AG20443 (cell line): Measurements from ENCODE around the gene RHPN2.
"Not testable (repeated sequence)": the region's sequence is repeated elsewhere in the genome, so short reads cannot be mapped to it uniquely, and the experiment has no call there.

Experiments
- DNase-seq: peaks from one replicate; pipeline ENCODE4 v3.0.0; 2012; ENCODE audit warnings: low spot score, mixed read lengths

RHPN2 gene

DNA sequence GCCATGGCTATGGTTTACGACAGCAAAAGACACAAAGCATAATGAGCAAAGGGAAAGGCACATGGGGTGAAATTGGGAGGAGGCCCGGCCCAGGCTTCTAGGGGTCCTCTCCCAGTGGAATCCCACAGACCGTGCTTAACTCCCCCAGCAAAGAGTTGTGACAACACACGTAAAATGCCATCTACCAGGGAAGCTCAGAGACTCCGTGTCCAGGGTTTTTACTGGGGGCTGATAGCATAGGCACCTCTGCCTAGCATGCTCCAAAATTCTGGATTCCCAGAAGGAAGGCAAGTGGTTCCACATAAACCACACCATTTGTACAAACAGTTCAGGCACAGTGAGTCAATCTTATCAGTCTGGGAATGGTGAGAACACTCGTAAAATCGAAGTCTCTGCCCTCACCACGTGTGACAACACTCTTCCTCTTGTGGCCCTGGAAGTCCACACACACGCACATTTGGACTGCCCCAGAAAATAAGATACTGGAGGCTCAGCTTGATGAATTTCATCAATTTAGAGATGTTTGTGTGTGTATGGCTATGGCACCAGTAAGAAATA lies 34.9 kb downstream of the RHPN2 start:
- no peak for DNase-seq

DNA sequence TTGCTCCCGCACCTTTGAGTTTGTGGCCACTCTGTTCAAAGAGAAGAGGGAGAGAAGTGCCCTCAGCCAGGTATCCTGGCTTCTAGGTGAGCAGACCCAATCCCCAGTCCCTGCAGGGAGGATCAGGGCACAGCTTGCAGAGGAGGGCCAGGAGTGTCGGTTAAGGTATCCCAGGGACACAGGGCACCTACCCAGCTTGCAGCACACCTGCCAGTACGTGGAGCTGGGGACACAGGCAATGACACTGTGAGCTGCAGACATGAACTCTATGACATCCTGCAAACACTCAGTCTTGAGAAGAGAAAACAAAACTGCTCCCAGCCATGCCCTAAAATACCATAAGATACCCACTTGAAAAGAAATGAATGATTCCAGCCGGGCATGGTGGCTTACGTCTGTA lies 38.1 kb downstream of the RHPN2 start:
- DNase-seq, result not testable (repeated sequence)

DNA sequence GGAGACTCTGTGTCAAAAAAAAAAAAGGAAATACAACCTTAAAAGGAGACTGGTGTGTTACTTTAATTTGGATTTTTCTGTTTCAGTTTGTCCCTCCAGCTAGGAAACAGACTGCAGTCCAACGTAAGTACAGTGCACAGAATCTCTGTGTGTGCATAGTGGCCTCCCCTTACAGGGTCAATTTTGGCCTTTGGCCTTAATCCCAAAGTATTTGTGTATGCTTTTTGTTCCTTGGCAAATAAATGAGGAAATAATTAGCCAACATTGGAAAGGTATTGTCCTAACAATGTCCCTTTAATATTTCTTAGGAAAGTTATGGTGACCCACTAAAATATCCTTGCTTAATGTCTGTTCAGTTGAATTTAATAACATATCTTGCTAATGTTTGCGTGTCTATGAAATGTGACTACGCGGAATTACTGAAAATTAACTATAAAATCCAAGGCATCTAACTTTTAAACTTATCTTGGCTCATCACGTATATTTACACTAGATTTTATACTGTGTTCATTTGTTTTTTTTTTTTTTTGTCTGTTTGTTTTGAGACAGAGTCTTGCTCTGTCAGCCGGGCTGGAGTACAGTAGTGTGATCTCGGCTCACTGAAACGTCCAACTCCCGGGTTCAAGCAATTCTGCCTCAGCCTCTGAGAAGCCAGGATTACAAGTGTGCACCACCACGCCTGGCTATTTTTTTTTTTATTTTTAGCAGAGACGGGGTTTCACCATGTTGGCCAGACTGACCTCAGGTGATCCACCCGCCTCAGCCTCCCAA lies 39.0 kb downstream of the RHPN2 start:
- not testable (repeated sequence) for DNase-seq

DNA sequence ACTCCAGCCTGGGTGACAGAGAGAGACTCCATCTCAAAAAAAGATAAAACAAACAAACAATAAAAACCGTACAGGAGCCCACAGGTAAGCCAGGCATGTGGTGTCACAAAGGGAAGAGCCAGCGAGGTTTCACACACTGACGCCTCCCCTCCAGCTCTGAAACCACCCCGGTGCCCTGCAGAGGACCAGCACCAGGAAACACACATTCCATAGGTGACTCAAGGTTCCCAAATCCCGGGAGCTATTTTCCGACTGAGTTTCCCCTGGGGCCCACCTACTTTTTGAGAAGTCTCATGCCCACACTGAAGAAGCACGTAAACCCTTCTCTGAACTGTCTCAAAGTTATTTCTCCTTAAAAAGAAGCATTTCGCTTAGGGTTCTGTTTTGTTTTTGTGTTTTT lies 40.3 kb downstream of the RHPN2 start:
- no peak for DNase-seq

DNA sequence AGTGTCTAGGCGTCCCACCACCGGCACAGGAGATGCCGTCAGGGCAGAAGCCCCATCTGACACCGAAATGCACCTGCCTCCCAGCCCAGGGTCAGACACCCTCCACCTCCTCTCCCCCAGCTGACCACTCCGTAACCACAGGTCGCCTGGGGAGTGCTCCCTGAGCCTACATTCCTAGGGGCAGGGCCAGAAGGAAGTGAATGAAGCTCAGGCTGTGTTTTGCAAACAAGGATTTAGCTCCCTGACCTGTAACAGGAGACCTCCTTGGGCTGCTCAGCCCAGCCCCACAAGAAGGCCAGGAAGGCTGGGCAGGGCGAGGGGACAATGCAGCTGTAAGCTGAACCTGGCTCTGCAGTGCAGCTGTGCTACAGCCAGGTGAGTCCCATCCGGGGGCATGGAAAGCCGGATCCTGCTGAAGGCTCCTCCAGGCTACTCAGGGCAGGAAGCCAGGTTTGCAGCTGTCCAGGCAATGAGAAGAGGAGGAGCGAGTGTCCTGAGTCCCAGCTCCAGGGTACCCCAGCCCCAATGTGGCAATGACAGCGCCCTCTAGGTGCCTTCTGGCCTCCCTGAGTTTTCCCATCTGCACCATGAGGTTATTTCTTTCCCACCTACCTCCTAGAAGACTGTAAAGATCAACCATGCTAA lies 42.1 kb downstream of the RHPN2 start:
- DNase-seq, result no peak

DNA sequence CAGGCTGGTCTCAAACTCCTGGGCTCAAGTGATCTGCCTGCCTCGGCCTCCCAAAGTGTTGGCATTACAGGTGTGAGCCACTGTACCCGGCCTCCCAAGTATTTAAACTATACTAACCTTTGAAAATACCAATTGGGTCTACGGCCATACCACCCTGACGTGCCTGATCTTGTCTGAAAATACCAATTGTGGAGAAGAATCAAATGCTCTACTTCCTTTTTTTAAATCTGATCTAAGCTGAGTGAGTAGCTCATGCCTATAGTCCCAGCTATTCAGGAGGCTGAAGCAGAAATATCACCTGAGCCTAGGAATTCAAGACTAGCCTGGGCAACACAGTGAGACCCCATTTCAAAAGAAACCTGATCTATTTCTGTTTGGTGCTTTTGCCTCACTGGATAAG lies 53.8 kb downstream of the RHPN2 start:
- not testable (repeated sequence) for DNase-seq

DNA sequence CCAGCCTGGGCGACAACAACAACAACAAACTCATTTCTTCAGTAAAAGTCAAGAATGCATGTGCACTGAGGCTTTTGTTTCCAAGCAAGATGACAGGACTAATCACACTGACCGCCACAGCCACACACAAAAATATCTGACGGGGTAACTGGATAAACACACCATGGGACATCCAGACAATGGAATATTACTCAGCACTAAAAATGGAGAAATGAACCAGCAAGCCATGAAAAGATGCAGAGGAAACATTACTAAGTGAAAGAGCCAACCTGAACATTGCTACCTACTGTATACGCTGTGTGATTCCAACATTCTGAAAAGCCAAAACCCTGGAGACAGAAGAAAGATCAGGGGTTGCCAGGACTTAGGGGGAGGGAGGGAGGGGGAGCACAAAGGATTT lies 56.0 kb downstream of the RHPN2 start:
- DNase-seq, result no peak

DNA sequence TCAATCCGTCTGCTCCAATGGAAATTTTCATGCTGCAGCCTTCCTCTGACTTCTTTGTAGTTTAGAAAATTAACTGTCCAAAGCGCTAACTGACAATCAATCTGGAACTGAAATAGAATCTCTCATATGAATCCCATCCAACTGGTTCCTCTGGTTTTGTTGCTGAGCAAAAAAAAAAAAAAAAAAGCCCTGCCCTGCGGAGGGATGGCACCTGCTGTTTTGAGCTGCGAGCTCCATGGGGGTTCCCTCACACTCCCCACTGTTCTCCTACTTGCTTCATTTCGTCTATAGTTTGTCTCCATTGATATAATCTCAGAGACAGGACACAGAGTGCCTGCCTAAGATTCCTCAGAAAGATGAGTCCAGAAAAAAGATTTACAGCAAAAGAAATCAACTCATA lies 59.2 kb downstream of the RHPN2 start:
- no peak for DNase-seq

DNA sequence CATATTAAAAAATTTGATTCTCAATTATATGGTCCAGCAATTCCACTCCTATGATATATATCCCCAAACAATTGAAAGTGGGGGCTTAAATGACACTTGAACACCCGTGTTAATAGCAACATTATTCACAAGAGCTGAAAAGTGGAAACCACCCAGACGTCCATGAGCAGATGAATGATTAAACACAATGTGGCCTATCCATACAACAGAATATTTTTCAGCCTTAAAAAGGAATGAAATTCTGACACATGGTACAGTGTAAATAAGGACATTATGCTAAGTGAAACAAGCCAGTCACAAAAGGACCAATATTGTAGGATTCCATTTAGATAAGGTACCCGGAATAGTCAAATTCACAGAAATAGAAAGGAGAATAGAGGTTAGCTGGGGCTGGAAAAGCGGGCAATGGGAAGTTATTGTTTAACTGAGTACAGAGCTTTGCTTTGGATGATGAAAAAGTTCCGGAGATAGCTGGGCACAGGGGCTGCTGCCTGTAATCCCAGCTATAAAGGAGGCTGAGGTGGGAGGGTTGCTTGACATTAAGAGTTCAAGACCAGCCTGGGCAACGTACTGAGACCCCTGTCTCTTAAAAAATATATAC lies 61.2 kb downstream of the RHPN2 start:
- not testable (repeated sequence) for DNase-seq

DNA sequence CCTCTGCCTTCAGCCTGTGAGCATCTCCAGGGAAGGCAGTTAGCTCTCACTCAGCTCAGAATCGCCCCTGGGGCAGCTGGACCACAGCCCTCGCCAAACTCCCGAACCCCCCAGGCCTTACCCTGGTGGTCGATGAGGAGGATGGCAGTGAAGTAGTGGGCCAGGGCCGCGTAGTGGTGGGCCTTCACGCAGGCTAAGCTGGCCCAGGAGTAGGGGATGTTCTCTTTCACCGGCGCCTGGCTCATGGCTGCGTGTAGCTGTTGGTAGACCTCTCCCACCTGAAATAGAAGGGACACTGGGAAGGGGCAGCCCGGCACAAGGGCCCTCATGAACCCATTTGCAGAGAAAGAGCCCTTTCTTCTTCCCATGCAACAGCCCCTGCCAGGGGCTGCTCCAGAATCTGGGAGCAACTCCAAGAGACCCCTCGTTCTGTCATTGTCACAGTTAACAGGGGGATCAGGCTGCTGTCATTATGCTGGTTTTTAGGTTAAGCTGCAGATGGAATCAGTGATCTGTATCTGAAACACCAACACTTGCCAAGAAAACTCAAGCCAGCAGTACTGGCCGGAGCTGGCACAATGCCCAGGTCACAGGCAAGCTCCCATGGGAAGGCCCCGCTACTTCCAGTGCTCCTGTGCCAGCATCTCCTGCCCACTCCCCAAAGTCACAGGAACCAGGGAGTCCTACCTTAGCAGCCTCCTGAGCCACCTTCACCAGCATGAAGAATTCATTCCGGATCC lies 62.4 kb downstream of the RHPN2 start:
- DNase-seq, result not testable (repeated sequence)

DNA sequence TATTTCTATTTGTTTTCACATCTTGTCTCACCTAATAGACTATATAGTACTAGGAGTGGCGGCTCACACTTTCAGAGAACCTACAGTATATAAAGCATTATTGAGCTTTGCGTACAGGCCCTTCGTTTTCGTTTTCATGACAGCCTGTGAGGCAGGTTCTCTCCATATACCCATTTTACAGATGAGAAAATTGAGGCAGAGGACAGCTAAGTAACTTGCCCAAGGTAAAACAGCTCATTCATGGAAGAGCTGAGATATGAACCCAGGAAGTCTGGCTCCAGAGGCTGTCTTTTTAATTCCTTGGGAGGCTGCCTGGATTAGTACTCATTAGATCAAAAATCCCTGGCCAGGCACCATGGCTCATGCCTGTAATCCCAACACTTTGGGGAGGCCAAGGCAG lies 63.8 kb downstream of the RHPN2 start:
- DNase-seq, result no peak

DNA sequence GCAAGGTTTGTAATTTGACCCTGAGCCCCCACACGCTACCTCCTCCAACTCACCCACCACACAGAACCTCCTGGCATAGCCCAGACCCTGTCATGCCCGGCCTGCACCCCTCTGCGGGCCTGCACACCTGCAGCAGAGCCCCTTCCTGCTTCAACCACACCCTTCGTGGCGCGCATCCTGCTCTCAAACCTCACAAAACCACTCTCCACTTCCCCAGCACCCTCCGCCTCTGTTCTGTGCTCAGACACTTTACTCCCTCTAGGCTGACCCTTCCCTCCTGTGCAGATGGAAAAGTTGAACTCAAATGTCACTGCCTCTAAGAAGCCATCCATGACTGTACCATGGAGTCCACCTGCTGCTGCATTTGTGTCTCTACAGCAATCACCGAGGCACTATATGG lies 64.2 kb downstream of the RHPN2 start:
- no peak for DNase-seq

DNA sequence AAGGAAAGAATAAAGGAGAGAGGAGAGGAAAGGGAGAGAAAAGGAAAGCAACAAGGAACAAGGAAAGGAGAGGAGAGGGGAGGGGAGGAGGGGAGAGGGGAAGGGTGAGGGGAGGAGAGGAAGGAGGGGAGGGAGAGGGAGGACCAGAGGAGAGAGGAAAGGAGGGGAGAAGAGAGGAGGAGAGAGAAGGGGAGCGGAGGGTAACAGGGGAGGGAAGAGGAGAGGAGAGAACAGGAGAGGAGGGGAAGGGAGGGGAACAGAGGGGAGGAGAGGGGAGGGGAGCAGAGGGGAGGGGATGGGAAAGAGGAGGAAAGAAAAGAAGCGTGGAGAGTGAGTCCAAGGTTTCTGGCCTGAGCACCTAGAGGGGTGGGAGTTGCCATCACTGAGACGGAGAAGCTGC lies 66.0 kb downstream of the RHPN2 start:
- no peak for DNase-seq

DNA sequence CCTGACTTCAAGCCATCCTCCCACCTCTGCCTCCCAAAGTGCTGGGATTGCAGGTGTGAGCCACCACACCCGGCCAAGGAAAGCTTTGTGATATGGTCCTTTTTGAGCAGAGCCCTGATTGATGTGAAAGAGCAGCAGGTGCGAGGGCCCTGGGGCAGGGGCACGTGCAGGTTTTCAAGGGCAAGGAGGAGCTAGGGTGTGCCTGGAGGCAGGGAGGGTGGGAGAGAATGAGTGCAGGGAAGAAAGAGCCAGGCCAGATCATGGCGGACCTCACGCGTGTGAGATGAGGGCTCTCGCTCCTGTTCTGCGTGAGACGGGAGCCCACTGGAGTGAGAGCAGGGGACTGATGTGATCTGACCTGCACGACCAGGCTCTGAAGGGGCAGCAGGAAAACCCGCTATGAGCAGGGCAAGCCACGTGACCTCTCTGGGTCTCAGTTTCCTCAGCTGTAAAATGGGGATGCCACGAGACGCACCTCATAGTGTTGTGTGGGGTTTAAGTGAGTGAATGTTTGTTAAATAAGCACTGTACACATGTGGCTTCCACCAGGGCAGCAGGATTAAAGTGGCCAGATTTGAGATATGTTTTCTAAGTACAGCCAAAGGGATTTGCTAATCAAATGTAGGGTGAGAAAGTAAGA lies 66.9 kb downstream of the RHPN2 start:
- no peak for DNase-seq

DNA sequence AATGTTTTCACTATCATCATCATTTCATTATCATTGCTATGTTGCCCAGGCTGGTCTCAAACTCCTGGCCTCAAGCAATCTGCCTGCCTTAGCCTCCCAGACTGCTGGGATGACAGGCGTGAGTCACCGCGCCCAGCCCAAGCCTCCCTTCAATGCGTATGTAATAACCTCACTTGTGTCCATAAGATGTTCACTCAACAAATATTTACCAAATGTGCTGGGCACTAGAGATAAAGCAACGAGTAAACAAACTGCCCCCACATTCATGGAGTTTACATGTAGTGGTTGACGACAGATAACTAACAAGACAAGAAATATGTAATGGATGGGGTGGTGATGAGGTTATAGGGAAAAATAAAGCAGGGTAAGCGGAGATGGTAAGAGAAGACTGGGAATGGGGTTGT lies 67.6 kb downstream of the RHPN2 start:
- DNase-seq, result not testable (repeated sequence)

DNA sequence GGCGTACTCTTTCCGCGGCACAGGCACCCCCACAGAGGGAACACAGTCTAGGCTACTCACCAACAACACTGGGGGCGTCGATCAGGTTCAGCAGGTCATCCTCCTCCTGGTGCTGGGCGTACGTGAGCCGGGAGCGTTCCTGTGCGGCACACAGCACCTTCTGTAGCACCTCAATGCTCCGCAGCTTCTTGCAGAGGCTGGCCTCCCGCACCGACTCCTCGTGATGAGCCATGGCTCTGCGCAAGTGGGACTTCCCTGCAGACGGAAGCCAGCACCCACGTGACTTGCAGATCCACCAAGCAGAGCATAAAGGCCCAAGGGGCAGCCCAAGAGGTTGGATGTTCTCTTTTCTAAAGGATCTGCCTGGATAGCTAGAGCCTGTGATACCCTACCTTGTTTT lies 68.7 kb downstream of the RHPN2 start:
- not testable (repeated sequence) for DNase-seq

DNA sequence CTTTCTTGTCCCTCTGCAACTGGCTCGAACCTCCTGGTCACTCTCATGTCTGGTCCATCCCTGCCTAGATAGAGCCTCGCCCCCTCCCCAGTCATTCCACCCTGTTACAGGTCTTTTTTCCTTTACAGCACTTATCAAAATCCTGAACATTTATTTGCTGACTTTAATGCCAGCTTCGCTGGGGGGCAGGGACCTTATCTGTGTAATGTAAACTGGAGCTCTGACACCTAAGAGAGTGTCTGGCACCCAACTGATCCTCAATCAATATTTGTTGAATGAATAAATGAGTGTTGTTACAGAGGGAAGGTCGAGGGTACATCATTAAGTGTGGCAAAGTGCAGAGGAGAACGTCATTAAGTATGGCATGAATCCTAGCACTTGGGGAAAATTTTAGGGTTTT lies 76.0 kb downstream of the RHPN2 start:
- no peak for DNase-seq

DNA sequence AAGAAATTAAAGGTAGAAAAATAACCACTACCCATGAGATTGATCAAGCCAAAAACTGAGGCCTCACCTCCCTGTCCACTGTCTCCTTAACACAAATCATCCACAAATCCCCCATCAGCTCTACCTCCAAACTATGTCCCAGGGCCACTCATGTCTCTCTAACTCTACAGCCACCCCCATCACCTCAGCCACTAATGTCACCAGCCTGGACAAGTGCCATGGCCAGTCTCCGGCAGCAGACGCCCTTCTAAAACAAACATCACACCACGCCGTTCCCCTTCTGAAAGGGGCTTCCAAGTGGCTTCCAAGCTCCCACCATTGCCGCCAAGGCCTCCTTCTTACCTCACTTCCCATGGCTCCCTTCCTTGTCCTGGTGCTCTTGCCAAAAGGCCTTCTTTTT lies 76.4 kb downstream of the RHPN2 start:
- not testable (repeated sequence) for DNase-seq

DNA sequence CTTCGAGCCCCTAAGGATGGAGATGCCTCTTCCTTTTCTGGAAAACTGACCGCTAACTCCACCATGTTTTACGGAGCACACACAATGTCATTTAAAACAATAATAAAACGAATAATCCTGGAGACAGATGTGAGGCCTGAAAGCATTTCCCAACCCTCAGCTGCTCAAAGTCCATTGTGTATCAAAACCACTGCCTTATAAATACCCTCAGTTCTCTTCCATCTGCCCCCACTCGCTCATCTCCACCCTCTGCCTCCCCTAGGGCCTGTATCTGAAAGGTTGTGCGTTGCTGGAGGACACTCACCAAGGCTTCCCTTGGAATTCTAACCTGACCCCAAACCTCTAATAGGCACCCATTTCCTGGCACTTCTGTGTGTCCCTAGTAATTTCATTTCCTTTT lies 82.2 kb downstream of the RHPN2 start:
- DNase-seq, result not testable (repeated sequence)

DNA sequence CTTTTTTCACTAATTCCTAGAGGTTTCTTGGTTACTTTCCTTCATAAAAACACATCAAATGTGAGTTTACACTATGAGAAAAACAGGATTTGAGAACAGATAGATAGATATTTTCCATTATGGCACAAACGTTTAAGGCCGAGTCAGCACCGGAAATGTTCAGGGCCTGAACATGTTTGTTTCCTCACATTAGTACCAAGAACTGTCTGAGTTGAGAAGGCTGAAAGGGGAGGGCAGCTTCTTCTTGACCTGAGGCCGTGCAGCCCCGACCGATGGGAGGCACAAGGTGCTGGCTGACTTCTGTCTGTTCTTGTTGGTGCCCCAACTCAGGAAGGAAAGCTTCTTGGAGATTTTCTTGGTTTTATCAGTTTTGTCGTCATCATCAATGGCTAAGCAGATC lies 84.9 kb downstream of the RHPN2 start:
- not testable (repeated sequence) for DNase-seq

DNA sequence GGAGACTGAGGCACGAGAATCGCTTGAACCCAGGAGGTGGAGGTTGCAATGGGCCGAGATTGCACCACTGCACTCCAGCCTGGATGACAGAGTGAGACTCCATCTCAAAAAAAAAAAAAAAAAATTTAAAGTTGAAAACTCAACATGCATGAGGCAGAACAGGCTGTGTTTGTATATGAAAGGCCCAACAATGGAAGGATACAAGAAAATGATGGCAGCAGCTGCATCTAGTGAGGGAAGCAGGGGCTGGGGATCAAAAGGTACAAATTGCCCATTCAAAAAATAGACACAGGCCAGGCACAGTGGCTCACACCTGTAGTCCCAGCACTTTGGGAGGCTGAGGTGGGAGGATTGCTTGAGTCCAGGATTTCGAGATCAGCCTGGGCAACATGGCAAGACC lies 86.9 kb downstream of the RHPN2 start:
- DNase-seq, result not testable (repeated sequence)

DNA sequence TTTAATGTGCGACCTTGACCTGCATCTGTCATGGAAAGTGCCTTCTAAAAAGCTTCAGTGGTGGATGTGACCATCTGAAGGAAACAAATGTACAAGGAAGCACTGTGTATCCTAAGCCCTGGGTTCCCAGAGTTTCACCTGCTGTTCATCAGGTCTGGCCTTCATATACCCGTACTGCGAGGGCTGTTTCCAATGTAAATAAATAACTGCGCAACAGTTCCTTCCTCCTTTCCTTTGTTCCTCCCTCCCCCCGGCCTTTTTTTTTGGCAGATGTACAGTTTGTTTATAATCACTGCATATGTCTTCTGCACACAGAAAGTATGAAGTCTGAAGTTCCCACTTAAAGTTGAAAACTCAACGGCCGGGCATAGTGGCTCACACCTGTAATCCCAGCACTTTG lies 87.4 kb downstream of the RHPN2 start:
- DNase-seq, result no peak
